Mesendoderm (in vitro differentiated cells): ENCODE data around the gene SULF2.
"Not testable (repeated sequence)": the region's sequence is repeated elsewhere in the genome, so short reads cannot be mapped to it uniquely, and the experiment has no call there.

ENCODE experiments used
- DNase-seq: peaks from one replicate; pipeline ENCODE4 v3.0.0; 2013
- H2AK5ac ChIP-seq: 2 replicates; pipeline ENCODE4 v1.6.1; 2013; ENCODE audit warnings: low read length, inconsistent platforms
- H2BK120ac ChIP-seq: 2 replicates; pipeline ENCODE4 v1.6.1; 2013; ENCODE audit warnings: low read depth, mild to moderate bottlenecking, low read length, moderate library complexity, mixed read lengths
- H2BK15ac ChIP-seq: replicated peaks from 2 replicates; pipeline ENCODE4 v1.6.1; 2013; ENCODE audit warnings: low read depth, mild to moderate bottlenecking, moderate library complexity
- H2BK5ac ChIP-seq: 2 replicates; pipeline ENCODE4 v1.6.1; 2013; ENCODE audit warnings: low read length, inconsistent platforms
- H3K18ac ChIP-seq: 2 replicates; pipeline ENCODE4 v1.6.1; 2013; ENCODE audit warnings: mild to moderate bottlenecking, low read length, mixed read lengths
- H3K23ac ChIP-seq: one replicate; pipeline ENCODE4 v1.6.1; 2013; ENCODE audit warnings: low read length
- H3K27ac ChIP-seq: 2 replicates; pipeline ENCODE4 v1.5.1; 2013; ENCODE audit warnings: low read depth, mild to moderate bottlenecking, inconsistent platforms, low read length, moderate library complexity
- H3K27me3 ChIP-seq: 2 replicates; pipeline ENCODE4 v1.6.1; 2013; ENCODE audit warnings: low read length, control low read depth, mild to moderate bottlenecking, inconsistent platforms; ENCODE audit not compliant: insufficient read depth, poor library complexity
- H3K36me3 ChIP-seq: 2 replicates; pipeline ENCODE4 v1.6.1; 2013; ENCODE audit warnings: low read length, inconsistent platforms; ENCODE audit not compliant: control insufficient read depth, insufficient read depth
- H3K4ac ChIP-seq: one replicate; pipeline ENCODE4 v1.6.1; 2013; ENCODE audit warnings: low read depth, mild to moderate bottlenecking, low read length, moderate library complexity
- H3K4me1 ChIP-seq: 2 replicates; pipeline ENCODE4 v1.6.1; 2013; ENCODE audit warnings: low read depth, low read length, inconsistent platforms; ENCODE audit not compliant: control insufficient read depth
- H3K4me2 ChIP-seq: 2 replicates; pipeline ENCODE4 v1.6.1; 2013; ENCODE audit warnings: low read length
- H3K4me3 ChIP-seq: 2 replicates; pipeline ENCODE4 v1.5.1; 2013; ENCODE audit warnings: mild to moderate bottlenecking, low read length
- H3K56ac ChIP-seq: one replicate; pipeline ENCODE4 v1.6.1; 2013; ENCODE audit warnings: low read length
- H3K79me1 ChIP-seq: 2 replicates; pipeline ENCODE4 v1.6.1; 2013; ENCODE audit warnings: low read length, inconsistent platforms
- H3K79me2 ChIP-seq: 2 replicates; pipeline ENCODE4 v1.6.1; 2013; ENCODE audit warnings: mild to moderate bottlenecking, low read length; ENCODE audit not compliant: control insufficient read depth, insufficient read depth
- H3K9ac ChIP-seq: 2 replicates; pipeline ENCODE4 v1.6.1; 2013; ENCODE audit warnings: low read length, inconsistent platforms
- H4K5ac ChIP-seq: one replicate; pipeline ENCODE4 v1.6.1; 2013; ENCODE audit warnings: low read length
- H4K8ac ChIP-seq: one replicate; pipeline ENCODE4 v1.6.1; 2013; ENCODE audit warnings: low read depth, mild to moderate bottlenecking, control low read depth, low read length, moderate library complexity
- WGBS: extraction: QIAGEN DNeasy Blood & Tissue Kit; methylation state at CpG from one replicate; pipeline ENCODE4 v1.1.7; 2013; ENCODE audit warnings: low lambda C conversion rate, missing lambda C conversion rate; ENCODE audit not compliant: insufficient coverage; ENCODE audit errors: extremely low coverage; 5-methylcytosine and 5-hydroxymethylcytosine counted together

Gene SULF2

GRCh38 chr20:47810116-47810677 lies 24.9 kb upstream of the SULF2 start:
- H3K27me3 ChIP-seq, result no peaks in the 10 kb centered on the region
- H3K79me1 ChIP-seq, result no peaks in the 10 kb centered on the region
- H3K9ac ChIP-seq, result no peak overlapping the region

DNA sequence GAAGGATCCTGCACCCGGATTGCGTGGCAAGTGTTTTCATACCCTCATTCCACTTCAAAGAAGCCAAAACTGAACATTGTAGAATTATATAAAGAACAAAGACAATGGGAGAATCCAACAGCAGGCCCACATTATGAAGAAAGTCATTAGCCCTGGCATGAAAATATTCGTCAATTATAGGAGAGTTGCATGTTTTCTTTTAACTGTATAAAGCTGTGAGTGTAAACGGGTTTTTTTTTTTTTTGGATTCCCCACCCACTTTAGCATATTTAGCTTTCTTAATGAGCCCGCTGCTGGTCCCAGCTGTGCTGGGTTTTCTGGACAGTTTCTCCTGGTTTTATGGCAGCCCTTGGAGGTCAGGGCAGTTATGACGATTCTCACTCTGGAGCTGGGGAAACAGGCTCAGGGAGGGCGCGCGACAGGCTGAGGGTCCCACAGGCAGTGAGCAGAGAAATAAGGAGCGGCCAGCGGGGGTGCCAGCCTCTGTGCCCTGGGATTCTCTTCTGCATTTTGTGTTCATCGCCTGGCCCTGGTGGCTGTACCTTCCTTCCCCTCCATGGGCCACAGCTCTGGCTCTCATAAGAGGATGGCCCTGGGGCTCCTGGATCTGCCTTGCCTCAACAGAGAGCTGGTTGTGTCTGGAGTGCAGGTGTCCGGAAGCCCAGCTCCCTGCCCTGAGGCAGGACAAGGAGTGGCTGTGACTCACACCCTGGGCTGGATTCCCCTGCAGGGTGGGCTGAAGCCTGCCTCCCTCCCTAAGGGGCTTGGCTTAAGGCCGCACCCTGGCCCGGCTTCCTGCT lies 24.1 kb upstream of the SULF2 start:
- Histone ChIP-seq H3K27ac (no peak overlapping the region), H3K9ac (no peak overlapping the region), H4K8ac (no peak overlapping the region), H3K36me3 (no peaks in the 10 kb centered on the region), H2BK5ac (no peak overlapping the region), H2AK5ac (no peak overlapping the region), H3K27me3 (no peaks in the 10 kb centered on the region), H3K56ac (no peak overlapping the region), H4K5ac (no peak overlapping the region), H3K4me2 (no peak overlapping the region), H2BK120ac (no peak overlapping the region), H3K23ac (no peak overlapping the region), H3K79me2 (no peaks in the 10 kb centered on the region), H3K79me1 (no peaks in the 10 kb centered on the region), H3K18ac (peak overlapping the region; percentile 28), H2BK15ac (no peak overlapping the region), H3K4ac (no peak overlapping the region), H3K4me3 (no peak overlapping the region), H3K4me1 (no peaks in the 10 kb centered on the region)
- no CpG with 5 or more reads among the region's 15 CpGs for WGBS
- peak; percentile 77 for DNase-seq

More at GRCh38 chr20:47810116-47810677, 24.9 kb upstream of the SULF2 start:
- H3K4ac ChIP-seq, result no peak overlapping the region
- H3K4me2 ChIP-seq, result no peak overlapping the region
- H3K4me1 ChIP-seq, result no peaks in the 10 kb centered on the region
- no peaks in the 10 kb centered on the region for H3K36me3 ChIP-seq
- H3K56ac ChIP-seq, result no peak overlapping the region
- no peak overlapping the region for H2BK15ac ChIP-seq
- WGBS, result no CpG with 5 or more reads among the region's 6 CpGs
- no peak overlapping the region for H2BK5ac ChIP-seq
- DNase-seq, result no peak
- H3K79me2 ChIP-seq, result no peaks in the 10 kb centered on the region
- H3K4me3 ChIP-seq, result no peak overlapping the region
- no peak overlapping the region for H3K23ac ChIP-seq
- no peak overlapping the region for H4K8ac ChIP-seq
- H3K27ac ChIP-seq, result no peak overlapping the region
- no peak overlapping the region for H4K5ac ChIP-seq
- no peak overlapping the region for H2AK5ac ChIP-seq
- H2BK120ac ChIP-seq, result no peak overlapping the region
- H3K18ac ChIP-seq, result no peak overlapping the region

GRCh38 chr20:47805951-47806350 lies 20.7 kb upstream of the SULF2 start:
- Histone ChIP-seq H3K4me3 (no peak overlapping the region), H3K9ac (no peak overlapping the region), H3K79me1 (no peaks in the 10 kb centered on the region), H3K4me2 (no peak overlapping the region), H3K23ac (no peak overlapping the region), H2BK120ac (no peak overlapping the region), H2BK15ac (no peak overlapping the region), H3K18ac (no peak overlapping the region), H3K27ac (no peak overlapping the region), H3K79me2 (no peaks in the 10 kb centered on the region), H4K5ac (no peak overlapping the region), H3K4me1 (no peaks in the 10 kb centered on the region), H3K4ac (no peak overlapping the region), H3K56ac (no peak overlapping the region), H2AK5ac (no peak overlapping the region), H4K8ac (no peak overlapping the region), H2BK5ac (no peak overlapping the region), H3K27me3 (no peaks in the 10 kb centered on the region), H3K36me3 (no peaks in the 10 kb centered on the region)
- WGBS, result no CpG with 5 or more reads among the region's 14 CpGs
- DNase-seq, result no peak

DNA sequence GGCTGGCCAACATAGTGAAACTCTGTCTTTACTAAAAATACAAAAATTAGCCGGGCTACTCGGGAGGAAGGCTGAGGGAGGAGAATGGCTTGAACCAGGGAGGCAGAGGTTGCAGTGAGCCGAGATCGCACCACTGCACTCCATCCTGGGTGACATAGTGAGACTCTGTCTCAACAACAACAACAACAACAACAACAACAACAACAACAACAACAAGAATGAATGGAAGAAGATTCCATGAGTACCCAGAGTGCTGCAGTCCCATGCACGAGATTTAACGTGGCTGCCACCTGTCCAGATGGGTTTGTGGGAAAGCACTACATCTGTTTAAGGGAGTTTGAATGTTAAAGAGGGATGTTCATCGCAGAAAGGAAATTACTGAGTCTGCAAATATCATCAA lies 19.7 kb upstream of the SULF2 start:
- H3K79me1 ChIP-seq, H3K18ac ChIP-seq, H4K8ac ChIP-seq, DNase-seq, H3K27ac ChIP-seq, H4K5ac ChIP-seq, H3K4me1 ChIP-seq, H3K4ac ChIP-seq, H2BK15ac ChIP-seq, H3K23ac ChIP-seq, H3K56ac ChIP-seq, H2BK5ac ChIP-seq, H3K79me2 ChIP-seq, H3K27me3 ChIP-seq, H3K36me3 ChIP-seq, H3K9ac ChIP-seq, H2BK120ac ChIP-seq, H3K4me3 ChIP-seq, H3K4me2 ChIP-seq, H2AK5ac ChIP-seq: not testable (repeated sequence)
- no CpG with 5 or more reads among the region's 7 CpGs for WGBS

DNA sequence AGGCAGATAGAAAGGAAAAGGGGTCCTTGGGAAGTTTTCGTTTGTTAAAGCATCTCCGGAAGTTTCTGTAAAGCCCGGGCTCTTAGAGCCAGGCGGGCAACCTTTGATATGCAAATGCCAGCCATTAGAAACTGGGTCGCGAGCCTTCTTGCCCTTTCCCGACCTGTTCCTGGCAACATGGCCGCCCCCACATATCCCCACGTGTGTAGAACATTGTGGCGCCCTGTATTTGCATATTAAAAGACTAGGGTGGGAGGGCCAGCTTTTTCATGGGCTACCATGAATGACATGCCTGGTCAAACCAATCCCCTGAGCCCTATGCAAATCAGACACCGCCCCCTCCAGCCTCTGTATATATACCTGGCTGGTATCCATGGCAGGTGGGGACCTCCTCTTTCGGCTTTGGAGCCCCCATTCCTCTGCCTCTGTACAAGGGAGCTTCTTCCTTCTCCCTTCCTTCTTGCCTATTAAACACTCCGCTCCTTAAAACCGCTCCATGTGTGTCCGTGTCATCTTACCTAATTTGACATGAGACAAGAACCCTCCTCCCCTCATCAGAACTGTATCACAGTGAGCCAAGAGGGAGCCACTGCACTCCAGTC lies 19.0 kb upstream of the SULF2 start:
- H2BK120ac ChIP-seq, H3K27me3 ChIP-seq, H3K79me1 ChIP-seq, H3K27ac ChIP-seq, H3K4ac ChIP-seq, H2BK5ac ChIP-seq, H3K4me3 ChIP-seq, H2BK15ac ChIP-seq, H3K18ac ChIP-seq, H3K4me1 ChIP-seq, H4K8ac ChIP-seq, H3K36me3 ChIP-seq, H3K9ac ChIP-seq, H3K79me2 ChIP-seq, H3K23ac ChIP-seq, H2AK5ac ChIP-seq, H4K5ac ChIP-seq, H3K4me2 ChIP-seq, H3K56ac ChIP-seq: not testable (repeated sequence)
- WGBS, result no CpG with 5 or more reads among the region's 15 CpGs
- DNase-seq, result peak; percentile 68
